G401.6 (cell line): ENCODE data around the gene ENKD1.

Experiments
- FAIRE-seq: peaks from 2 replicates; lab custom pipeline; 2012; peaks lifted over from hg19 to GRCh38; lab: Jason Lieb, UNC

The ENKD1 gene

GRCh38 chr16:67648764-67649407 lies 17.7 kb downstream of the ENKD1 start:
- FAIRE-seq: no peak

- FAIRE-seq: no peak
These were observed 18.3 kb downstream of the ENKD1 start for GRCh38 chr16:67648088-67648763.

- FAIRE-seq: no peak
These were observed 18.9 kb downstream of the ENKD1 start for GRCh38 chr16:67647681-67648080.

- no peak for FAIRE-seq
These were observed 19.4 kb downstream of the ENKD1 start for GRCh38 chr16:67647111-67647651.

DNA sequence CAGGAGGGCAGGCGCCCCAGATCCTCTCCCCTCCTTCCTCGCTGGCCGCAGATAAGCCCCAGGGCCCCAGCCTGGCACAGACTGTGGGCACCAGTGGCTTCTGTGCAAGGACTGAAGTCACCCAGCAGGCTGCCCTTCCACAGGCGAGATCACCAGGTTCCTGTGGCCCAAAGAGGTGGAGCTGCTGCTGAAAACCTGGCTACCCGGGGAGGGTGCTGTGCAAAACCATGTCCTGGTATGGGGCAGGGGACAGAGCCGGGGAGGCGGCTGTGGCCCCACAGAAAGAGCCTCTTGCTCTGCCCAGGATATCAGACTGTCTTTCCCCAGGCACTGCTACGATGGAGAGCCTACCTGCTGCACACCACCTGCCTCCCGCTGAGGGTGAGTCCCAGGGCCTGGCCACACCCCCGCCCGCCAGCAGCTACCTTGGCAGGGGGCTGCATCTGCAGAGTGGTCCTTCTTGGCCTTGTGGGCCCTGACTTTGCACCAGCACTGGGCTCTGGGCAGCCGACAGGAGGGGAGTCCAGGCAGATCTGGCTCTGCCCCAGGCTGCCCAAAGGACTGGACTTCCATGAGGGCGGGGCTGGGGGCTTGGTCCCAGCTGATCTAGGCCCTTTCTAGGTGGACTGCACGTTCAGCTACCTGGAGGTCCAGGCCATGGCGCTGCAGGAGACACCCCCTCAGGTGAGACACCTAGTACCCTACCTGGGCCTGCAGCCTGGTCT lies 21.0 kb downstream of the ENKD1 start:
- FAIRE-seq: no peak

DNA sequence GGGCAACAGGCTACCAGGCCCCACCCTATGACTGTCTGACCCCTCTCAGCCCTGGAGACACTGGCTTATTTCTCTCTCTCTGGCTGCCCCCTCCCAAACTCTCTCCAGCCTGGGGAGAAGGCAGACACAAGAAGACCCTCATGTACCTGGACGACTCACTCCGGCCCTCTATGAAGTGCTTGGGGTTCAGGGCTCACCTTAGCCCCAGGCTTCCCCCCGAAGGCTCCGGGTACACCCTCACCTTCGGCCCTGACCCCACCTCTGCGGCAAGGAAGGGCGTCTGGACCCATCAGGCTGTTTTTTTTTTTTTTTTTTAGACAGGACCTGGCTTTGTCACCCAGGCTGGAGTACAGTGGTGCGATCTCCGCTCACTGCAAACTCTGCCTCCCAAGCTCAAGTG lies 22.5 kb downstream of the ENKD1 start:
- no peak for FAIRE-seq

- FAIRE-seq: no peak
These were observed 24.5 kb downstream of the ENKD1 start for GRCh38 chr16:67641779-67642708.

- no peak for FAIRE-seq
These were observed 28.9 kb downstream of the ENKD1 start for GRCh38 chr16:67637625-67638024.

- no peak for FAIRE-seq
These were observed 29.8 kb downstream of the ENKD1 start for GRCh38 chr16:67636713-67637112.

DNA sequence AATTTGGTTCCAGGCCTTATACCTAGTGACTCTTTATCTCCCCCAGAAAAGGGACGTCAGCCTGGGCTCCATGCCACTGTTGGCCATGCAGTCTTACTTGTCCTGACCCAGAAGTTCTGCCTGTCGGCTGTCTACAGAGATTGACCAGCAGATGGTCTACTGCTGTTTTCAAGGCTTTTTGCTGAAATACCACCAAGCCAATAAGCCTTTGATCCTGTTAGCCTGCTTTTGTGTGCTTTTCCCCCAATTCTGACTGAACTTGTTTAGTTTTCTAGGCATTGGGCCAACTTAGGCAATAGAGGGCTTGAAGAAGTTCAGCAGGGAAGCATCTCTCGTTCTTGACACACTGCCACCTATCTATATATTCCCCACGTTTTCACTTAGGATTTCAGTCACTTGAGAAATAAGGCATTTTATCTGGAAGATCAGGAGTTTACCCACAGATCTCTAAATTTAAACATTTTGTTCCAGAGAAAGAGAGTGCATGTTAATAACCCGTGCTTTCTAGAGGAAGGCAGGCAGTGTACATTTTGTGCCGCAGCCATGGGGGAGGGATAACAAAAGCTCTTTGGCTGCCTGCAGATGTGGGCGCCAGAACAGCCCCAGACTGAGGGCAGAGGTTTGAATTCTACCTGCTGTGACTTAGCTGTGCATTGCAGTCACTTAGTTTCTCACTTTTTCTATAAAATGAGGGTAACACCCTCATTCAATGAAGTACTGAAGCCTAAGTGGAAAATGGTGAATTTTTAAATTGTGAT lies 34.0 kb downstream of the ENKD1 start:
- FAIRE-seq: no peak

DNA sequence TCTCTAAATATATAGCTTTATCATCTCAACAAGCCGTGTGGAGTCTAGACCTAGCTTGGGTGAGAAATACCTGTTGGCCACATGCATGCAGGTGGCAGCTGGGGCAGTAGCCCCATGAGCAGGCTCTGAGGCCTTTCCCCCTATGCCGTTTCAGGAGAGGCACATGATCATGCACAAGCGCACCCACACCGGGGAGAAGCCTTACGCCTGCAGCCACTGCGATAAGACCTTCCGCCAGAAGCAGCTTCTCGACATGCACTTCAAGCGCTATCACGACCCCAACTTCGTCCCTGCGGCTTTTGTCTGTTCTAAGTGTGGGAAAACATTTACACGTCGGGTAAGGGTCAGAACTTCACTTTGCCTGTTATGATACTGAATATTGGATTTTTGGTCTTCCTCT lies 38.3 kb downstream of the ENKD1 start:
- FAIRE-seq: no peak

GRCh38 chr16:67613808-67614207 lies 52.7 kb downstream of the ENKD1 start:
- FAIRE-seq: no peak
